Hepatocyte (in vitro differentiated cells): Measurements from ENCODE around the gene RNF181. TPM values are rescaled to one million over a fixed set of nuclear protein-coding genes. Genes with fewer than 3 reads are reported as not detected.
"Not testable (repeated sequence)": the region's sequence is repeated elsewhere in the genome, so short reads cannot be mapped to it uniquely, and the experiment has no call there.

ENCODE experiments used
- DNase-seq: peaks from one replicate; pipeline ENCODE4 v3.0.0-alpha.2; 2016; ENCODE audit warnings: low spot score
- H2AFZ ChIP-seq: fragments of 200-600 bp; sonication (generic); 2 replicates; pipeline ENCODE4 v1.6.0; 2016; ENCODE audit warnings: antibody characterized with exemption, mild to moderate bottlenecking
- H3K27ac ChIP-seq: fragments of 200-600 bp; sonication (generic); 2 replicates; pipeline ENCODE4 v1.5.1; 2016; ENCODE audit warnings: mild to moderate bottlenecking
- H3K27me3 ChIP-seq: fragments of 200-600 bp; sonication (generic); 2 replicates; pipeline ENCODE4 v1.6.1; 2016
- H3K36me3 ChIP-seq: fragments of 200-600 bp; sonication (generic); replicated peaks from 2 replicates; pipeline ENCODE4 v1.5.1; 2016; ENCODE audit warnings: low read depth; ENCODE audit not compliant: insufficient read depth
- H3K4me1 ChIP-seq: fragments of 200-600 bp; sonication (generic); 2 replicates; pipeline ENCODE4 v1.5.1; 2016; ENCODE audit warnings: mild to moderate bottlenecking, moderate library complexity; ENCODE audit not compliant: insufficient read depth
- H3K4me2 ChIP-seq: fragments of 200-600 bp; sonication (generic); 2 replicates; pipeline ENCODE4 v1.6.0; 2016
- H3K4me3 ChIP-seq: fragments of 200-600 bp; sonication (generic); 2 replicates; pipeline ENCODE4 v1.5.1; 2016; ENCODE audit warnings: mild to moderate bottlenecking
- H3K79me2 ChIP-seq: fragments of 200-600 bp; sonication (generic); 2 replicates; pipeline ENCODE4 v1.6.0; 2017; ENCODE audit warnings: mild to moderate bottlenecking
- H3K9me2 ChIP-seq: fragments of 200-600 bp; sonication (generic); replicated peaks from 2 replicates; pipeline ENCODE4 v1.6.0; 2017; ENCODE audit warnings: mild to moderate bottlenecking; ENCODE audit not compliant: insufficient read depth
- H3K9me3 ChIP-seq: fragments of 200-600 bp; sonication (generic); 2 replicates; pipeline ENCODE4 v1.5.1; 2016; ENCODE audit warnings: low read depth, mild to moderate bottlenecking
- H4K20me1 ChIP-seq: fragments of 200-600 bp; sonication (generic); 2 replicates; pipeline ENCODE4 v1.6.0; 2016; ENCODE audit warnings: mild to moderate bottlenecking; ENCODE audit not compliant: insufficient read depth, poor library complexity, severe bottlenecking
- EZH2 ChIP-seq: fragments of 200-600 bp; sonication (generic); IDR thresholded peaks from 2 replicates; pipeline ENCODE4 v1.6.1; 2016; ENCODE audit warnings: antibody characterized with exemption, mild to moderate bottlenecking, borderline replicate concordance
- EZH2phosphoT487 ChIP-seq: fragments of 200-600 bp; sonication (generic); IDR thresholded peaks from one replicate; pipeline ENCODE4 v1.6.1; 2018; ENCODE audit warnings: antibody characterized with exemption, mild to moderate bottlenecking, low read depth, moderate library complexity; ENCODE audit not compliant: unreplicated experiment, severe bottlenecking
- WGBS: methylation state at CpG from one replicate; pipeline ENCODE4 v1.1.6; 2016; ENCODE audit warnings: low lambda C conversion rate; ENCODE audit errors: missing lambda C conversion rate; 5-methylcytosine and 5-hydroxymethylcytosine counted together
- polyA plus RNA-seq: library from polyadenylated mRNA; unstranded; fragments of >200 nt; fragmentation: Nextera tagmentation; extraction: Ambion mirVana; gene quantifications from 2 replicates; pipeline ENCODE4 v1.2.1, GENCODE V29; 2016
- total RNA-seq: library from RNA; depleted of rRNA; stranded (reverse); fragments of >200 nt; gene quantifications from 2 replicates; pipeline ENCODE4 v1.2.3, GENCODE V29; 2014
- TF ChIP-seq, protein P1 (sequence below): fragments of 200-600 bp; sonication (generic); IDR thresholded peaks from 2 replicates; pipeline ENCODE4 v1.5.1; 2016; ENCODE audit warnings: antibody characterized with exemption, mild to moderate bottlenecking; ENCODE audit not compliant: poor library complexity

The RNF181 gene
- total and polyA plus RNA-seq, 2 experiments from 2014 or later: 159 to 250 TPM

DNA sequence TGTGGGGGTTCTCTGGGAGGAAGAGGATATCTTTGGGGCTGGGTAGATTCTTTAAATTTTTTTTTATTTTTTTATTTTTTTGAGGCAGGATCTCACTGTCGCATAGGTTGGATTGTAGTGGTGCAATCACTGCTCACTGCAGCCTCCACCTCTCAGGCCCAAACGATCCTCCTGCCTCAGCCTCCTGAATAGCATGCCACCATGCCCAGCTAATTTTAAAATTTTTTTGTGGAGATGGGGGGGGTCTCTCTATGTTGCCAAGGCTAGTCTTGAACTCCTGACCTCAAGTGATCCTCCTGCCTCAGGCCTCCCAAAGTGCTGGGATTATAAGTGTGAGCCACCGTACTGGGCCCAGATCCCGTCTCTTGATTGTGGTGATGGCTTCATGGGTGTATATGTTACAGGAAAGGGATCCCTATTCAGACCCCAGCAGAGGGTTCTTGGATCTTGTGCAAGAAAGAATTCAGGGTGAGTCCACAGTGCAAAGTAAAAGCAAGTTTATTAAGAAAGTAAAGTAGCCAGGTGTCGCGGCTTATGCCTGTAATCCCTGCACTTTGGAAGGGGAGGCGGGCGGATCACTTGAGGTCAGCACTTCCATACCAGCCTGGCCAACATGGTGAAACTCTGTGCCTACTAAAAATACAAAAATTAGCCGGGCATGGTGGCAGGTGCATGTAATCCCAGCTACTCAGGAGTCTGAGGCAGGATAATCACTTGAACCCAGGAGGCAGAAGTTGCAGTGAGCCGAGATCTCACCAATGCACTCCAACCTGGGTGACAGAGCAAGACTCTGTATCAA lies 18.4 kb downstream of the RNF181 start:
- Histone ChIP-seq H2AFZ (no peak overlapping the region), H3K4me1 (peaks cover 19% of the 10 kb centered on the region), H3K9me3 (no peaks in the 10 kb centered on the region), H3K79me2 (peaks cover 47% of the 10 kb centered on the region), H3K4me2 (no peak overlapping the region), H3K9me2 (no peaks in the 10 kb centered on the region), H3K27me3 (no peaks in the 10 kb centered on the region), H4K20me1 (peaks cover 8% of the 10 kb centered on the region), H3K36me3 (no peaks in the 10 kb centered on the region), H3K4me3 (no peak overlapping the region), H3K27ac (no peak overlapping the region)
- TF ChIP-seq EZH2 (no peak), EZH2phosphoT487 (no peak)
- TF ChIP-seq, protein P1, sequence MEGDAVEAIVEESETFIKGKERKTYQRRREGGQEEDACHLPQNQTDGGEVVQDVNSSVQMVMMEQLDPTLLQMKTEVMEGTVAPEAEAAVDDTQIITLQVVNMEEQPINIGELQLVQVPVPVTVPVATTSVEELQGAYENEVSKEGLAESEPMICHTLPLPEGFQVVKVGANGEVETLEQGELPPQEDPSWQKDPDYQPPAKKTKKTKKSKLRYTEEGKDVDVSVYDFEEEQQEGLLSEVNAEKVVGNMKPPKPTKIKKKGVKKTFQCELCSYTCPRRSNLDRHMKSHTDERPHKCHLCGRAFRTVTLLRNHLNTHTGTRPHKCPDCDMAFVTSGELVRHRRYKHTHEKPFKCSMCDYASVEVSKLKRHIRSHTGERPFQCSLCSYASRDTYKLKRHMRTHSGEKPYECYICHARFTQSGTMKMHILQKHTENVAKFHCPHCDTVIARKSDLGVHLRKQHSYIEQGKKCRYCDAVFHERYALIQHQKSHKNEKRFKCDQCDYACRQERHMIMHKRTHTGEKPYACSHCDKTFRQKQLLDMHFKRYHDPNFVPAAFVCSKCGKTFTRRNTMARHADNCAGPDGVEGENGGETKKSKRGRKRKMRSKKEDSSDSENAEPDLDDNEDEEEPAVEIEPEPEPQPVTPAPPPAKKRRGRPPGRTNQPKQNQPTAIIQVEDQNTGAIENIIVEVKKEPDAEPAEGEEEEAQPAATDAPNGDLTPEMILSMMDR: no peak
- DNase-seq: no peak
- 95% methylated on average over 10 of the region's 10 CpGs for WGBS

DNA sequence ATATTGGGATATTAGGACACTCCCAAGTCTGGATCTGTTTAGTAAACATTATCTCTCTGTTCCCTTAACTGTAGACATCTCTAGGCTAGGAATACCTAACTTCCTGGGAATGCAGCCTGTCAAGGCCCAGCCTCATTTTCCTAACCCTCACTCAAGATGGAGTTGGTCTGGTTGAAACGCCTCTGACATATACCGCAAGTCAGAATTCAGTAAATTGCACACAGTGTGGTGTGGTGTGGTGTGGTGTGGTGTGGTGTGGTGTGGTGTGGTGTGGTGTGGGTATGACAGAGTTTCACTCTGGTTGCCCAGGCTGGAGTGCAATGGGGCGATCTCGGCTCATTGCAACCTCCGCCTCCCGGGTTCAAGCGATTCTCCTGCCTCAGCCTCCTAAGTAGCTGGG lies 19.2 kb downstream of the RNF181 start:
- H3K9me3 ChIP-seq, H3K4me2 ChIP-seq, H2AFZ ChIP-seq, H3K27ac ChIP-seq, DNase-seq, H3K4me3 ChIP-seq, H3K27me3 ChIP-seq, H3K36me3 ChIP-seq, H3K9me2 ChIP-seq, H4K20me1 ChIP-seq: not testable (repeated sequence)
- Histone ChIP-seq H3K79me2 (peaks cover 48% of the 10 kb centered on the region), H3K4me1 (peaks cover 19% of the 10 kb centered on the region)
- WGBS: 96% methylated on average over 7 of the region's 7 CpGs

DNA sequence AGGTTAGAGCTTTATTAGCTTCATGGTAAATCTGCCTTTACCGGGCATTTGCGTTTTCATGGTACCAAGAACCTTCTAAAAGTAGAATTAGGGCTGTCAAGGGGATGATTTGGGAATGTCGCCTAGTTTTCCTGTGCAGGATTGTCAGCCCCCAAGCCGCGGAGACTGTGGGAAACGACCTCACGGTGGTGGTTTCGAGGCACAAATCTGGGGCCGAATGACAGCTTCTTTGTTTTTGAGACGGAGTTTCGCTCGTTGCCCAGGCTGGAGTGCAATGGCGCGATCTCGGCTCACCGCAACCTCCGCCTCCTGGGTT lies 19.8 kb downstream of the RNF181 start:
- no peaks in the 10 kb centered on the region for H3K36me3 ChIP-seq
- H3K4me2 ChIP-seq: peak overlapping the region; percentile 65
- 94% methylated on average over 17 of the region's 17 CpGs for WGBS
- no peaks in the 10 kb centered on the region for H3K9me2 ChIP-seq
- no peak overlapping the region for H3K4me3 ChIP-seq
- peaks cover 17% of the 10 kb centered on the region for H3K4me1 ChIP-seq
- peak overlapping the region; percentile 79 for H3K27ac ChIP-seq
- peak overlapping the region; percentile 73 for H2AFZ ChIP-seq
- peaks cover 8% of the 10 kb centered on the region for H4K20me1 ChIP-seq
- DNase-seq: no peak
- peaks cover 47% of the 10 kb centered on the region for H3K79me2 ChIP-seq
- TF ChIP-seq EZH2: no peak
- TF ChIP-seq EZH2phosphoT487: no peak
- TF ChIP-seq, protein P1: no peak
- no peaks in the 10 kb centered on the region for H3K27me3 ChIP-seq
- no peaks in the 10 kb centered on the region for H3K9me3 ChIP-seq

DNA sequence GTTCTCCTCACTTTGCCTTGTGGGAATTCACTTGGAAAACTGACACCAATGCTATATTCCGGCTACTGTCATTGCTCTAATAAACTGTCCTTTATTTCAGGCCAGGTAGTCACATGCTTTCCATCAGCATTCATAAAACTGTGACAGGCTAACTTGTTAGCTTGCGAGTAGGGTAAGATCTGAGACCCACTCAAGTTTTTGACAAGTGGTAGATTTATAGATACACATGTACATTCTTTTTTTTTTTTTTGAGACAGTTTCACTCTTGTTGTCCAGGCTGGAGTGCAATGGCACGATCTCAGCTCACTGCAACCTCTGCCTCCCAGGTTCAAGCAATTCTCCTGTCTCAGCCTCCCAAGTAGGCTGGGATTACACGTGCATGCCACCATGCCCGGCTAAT lies 22.2 kb downstream of the RNF181 start:
- H3K36me3 ChIP-seq, H3K27ac ChIP-seq, H3K27me3 ChIP-seq, H4K20me1 ChIP-seq, H3K4me3 ChIP-seq, H3K9me3 ChIP-seq, H3K9me2 ChIP-seq, DNase-seq, H2AFZ ChIP-seq: not testable (repeated sequence)
- peaks cover 12% of the 10 kb centered on the region for H3K4me1 ChIP-seq
- H3K4me2 ChIP-seq: peak overlapping the region; percentile 94
- WGBS: 98% methylated on average over 5 of the region's 5 CpGs
- H3K79me2 ChIP-seq: peaks cover 47% of the 10 kb centered on the region
